LNCaP clone FGC (cell line): ENCODE data around the gene PLCH2.

Experiments
- DNase-seq: peaks from one replicate; pipeline ENCODE4 v3.0.0-alpha.2; 2011; ENCODE audit warnings: low read depth
- H3K4me3 ChIP-seq: 2 replicates; pipeline ENCODE4 v1.5.1; 2011; ENCODE audit warnings: mild to moderate bottlenecking, low read depth, low read length, control low read depth
- TF ChIP-seq, protein P1 (sequence below): IDR thresholded peaks from 2 replicates; pipeline ENCODE4 v1.5.1; 2012; ENCODE audit warnings: mild to moderate bottlenecking; ENCODE audit not compliant: control insufficient read depth, insufficient read depth; ENCODE audit errors: extremely low read depth

PLCH2 gene

DNA sequence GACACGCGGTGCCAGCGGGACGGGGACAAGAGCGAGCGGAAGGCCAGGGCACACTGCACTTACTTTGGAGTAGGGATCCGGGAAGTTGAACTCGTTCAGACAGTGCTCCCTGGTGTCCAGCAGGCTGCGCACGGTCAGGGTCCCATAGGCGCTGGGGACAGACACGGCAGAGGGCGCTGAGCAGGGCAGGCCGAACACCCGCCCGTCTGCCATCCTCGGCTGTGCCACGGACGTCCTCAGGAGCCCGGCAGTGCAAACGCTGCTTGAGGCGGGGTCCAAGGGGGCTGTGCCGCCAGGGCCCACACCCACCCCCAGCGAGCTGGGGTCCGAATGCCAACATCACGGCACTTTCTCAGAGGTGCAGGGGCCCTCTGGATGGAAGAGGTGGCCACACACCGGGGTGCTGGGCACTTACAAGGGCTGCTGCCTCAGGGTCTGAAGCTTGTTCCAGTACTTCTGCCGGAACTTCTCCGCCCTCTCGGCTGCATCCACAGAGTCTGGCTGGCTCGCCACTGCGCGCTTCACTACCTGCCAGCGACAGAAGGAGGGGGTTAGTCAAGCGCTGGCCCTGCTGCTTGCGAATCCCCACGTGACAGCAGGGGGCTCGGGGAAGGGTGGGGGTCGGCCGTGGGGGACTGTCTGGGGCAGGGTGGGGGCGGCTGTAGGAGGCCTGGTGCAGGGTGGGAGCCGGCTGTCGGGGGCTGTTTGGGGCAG lies 38.0 kb downstream of the PLCH2 start:
- no peak for DNase-seq
- H3K4me3 ChIP-seq = no peak overlapping the region
- TF ChIP-seq, protein P1, sequence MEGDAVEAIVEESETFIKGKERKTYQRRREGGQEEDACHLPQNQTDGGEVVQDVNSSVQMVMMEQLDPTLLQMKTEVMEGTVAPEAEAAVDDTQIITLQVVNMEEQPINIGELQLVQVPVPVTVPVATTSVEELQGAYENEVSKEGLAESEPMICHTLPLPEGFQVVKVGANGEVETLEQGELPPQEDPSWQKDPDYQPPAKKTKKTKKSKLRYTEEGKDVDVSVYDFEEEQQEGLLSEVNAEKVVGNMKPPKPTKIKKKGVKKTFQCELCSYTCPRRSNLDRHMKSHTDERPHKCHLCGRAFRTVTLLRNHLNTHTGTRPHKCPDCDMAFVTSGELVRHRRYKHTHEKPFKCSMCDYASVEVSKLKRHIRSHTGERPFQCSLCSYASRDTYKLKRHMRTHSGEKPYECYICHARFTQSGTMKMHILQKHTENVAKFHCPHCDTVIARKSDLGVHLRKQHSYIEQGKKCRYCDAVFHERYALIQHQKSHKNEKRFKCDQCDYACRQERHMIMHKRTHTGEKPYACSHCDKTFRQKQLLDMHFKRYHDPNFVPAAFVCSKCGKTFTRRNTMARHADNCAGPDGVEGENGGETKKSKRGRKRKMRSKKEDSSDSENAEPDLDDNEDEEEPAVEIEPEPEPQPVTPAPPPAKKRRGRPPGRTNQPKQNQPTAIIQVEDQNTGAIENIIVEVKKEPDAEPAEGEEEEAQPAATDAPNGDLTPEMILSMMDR = no peak

DNA sequence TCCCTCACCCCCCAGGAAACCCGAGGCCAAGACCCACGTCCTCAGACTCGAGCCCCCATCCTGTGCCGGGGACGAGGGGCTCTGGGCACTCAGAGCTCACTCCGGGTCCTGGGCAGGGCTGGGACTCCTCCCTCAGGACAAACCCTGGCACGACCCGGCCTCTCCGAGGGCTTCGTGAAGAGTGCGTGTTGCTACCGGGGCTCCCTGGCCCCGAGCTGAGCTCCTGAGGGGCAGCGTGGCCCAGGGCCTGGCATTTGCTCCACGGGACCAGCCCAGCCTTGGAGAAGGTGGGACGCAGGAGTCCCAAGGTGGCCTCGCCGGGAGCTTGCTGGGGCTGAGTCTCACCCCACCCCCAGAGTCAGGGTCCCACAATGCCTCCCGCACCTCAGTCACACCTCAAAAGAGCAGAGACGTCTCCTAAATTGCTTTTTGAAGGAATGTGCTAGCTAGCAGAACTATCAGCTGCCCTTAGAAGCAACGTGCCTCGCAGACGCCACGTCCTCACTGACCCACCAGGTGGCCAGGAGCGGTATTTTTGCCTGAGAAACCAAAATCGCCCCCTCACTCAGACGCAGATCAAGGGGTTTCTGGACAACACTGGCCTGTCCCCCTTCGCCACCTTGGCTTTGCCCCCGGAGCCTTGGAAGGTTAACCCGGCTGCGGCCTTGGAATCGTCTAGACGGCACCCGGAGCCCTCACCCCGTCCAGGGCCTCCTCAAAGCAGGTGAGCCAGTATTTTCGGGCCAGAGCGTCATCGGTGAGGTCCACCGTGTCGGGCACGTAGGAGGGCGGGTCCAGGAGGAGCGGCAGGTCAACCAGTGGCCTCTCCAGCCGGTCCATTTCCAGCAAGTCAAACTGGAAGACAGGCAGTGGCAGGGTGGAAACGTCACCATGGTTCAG lies 39.0 kb downstream of the PLCH2 start:
- TF ChIP-seq, protein P1 = no peak
- DNase-seq = no peak
- no peak overlapping the region for H3K4me3 ChIP-seq

DNA sequence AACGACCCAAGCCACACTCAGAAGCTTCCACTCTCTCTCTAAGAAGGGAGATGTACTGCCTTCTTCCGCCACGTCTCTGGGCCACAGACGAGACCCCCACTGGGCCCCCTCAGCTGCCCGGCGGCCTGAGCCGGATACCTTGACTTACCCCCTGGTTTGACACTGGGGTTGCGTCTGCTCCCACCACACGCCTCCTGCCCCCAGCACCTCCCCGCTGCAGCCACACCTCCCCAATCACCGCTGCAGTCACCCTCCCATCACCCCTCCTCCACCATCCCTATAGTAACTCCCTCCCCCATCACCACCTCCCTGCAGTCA lies 39.6 kb downstream of the PLCH2 start:
- TF ChIP-seq, protein P1 = no peak
- no peak overlapping the region for H3K4me3 ChIP-seq
- no peak for DNase-seq

DNA sequence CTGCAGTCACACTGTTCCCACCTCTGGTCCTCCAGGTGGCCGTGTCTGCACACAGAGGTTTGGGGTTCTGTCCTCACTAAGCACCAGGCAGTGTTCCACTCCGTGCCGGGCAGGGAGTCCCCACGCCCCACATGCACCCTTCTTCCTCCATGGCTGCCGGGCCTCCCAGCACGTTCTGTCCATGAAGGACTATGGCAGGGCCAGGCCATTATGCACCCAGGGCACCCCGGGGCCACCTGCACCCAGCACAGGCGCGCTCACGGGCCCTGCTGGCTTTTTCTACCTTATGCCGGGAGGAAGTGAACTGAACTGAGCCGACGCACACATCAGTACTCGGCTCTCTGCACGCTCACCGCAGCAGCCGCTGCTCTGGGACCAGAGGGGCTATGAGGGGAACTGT lies 40.0 kb downstream of the PLCH2 start:
- H3K4me3 ChIP-seq = no peak overlapping the region
- TF ChIP-seq, protein P1 = no peak
- no peak for DNase-seq

DNA sequence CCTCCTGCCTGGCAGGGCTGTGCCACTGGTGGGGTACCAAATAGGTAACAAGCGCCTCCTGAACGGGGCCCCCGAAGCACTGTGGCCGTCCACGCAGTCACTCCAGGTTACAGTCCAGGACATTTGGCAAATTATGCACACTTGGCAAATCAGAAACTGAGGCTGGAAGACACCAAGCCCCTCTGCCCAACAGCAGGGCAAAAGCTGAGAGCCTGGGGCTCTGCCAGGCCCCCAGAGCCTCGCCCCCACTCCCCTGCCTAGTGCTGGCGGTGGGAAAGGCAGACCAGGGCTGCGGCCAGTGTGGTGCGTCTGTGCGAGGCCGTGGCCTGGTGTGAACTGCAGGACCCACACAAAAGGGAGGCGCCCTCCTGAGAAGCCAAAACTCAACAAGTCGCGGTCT lies 40.9 kb downstream of the PLCH2 start:
- no peak for DNase-seq
- TF ChIP-seq, protein P1 = no peak
- H3K4me3 ChIP-seq = no peak overlapping the region

DNA sequence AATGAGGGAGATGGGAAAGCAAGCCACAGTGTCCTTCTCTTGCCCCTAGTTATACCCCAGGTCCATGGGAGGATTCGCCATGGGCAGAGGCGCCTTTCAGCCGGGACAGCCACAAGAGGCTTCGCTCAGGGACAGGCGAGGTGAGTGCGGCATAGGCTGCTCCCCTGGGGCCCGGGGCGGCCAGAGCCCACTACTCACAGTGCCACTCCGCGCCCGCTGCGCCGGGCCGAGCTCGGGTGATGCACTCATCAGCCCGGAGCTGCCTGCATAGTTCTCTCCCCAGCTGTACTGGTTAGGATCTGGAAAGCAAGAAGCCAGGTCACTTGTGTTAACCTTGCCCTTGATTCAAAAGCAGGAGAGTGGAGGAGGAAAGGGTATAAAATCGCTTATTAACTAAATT lies 41.9 kb downstream of the PLCH2 start:
- DNase-seq = no peak
- TF ChIP-seq, protein P1 = no peak
- H3K4me3 ChIP-seq = no peak overlapping the region
